Measurements from ENCODE around the gene UGT1A6.

DNA sequence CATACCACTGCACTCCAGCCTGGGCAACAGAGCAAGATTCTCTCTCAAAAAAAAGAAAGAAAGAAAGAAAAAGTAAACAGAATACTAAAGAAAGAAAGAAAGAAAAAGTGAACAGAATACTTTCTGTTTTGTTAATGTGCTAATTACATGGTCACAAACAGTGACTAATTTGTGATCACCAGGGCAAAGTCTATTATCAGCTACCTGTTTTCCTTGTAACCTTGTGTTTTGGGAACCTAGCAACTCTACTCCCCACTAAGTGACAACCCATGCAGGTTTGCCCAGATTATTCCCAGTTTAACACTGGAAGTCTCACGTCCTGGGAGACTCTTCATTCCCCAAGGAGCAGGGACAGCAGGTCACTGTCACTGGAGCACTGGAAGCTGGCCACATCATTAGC is 37.6 kb upstream of the UGT1A6 start:
- TF ChIP-seq, protein P1, sequence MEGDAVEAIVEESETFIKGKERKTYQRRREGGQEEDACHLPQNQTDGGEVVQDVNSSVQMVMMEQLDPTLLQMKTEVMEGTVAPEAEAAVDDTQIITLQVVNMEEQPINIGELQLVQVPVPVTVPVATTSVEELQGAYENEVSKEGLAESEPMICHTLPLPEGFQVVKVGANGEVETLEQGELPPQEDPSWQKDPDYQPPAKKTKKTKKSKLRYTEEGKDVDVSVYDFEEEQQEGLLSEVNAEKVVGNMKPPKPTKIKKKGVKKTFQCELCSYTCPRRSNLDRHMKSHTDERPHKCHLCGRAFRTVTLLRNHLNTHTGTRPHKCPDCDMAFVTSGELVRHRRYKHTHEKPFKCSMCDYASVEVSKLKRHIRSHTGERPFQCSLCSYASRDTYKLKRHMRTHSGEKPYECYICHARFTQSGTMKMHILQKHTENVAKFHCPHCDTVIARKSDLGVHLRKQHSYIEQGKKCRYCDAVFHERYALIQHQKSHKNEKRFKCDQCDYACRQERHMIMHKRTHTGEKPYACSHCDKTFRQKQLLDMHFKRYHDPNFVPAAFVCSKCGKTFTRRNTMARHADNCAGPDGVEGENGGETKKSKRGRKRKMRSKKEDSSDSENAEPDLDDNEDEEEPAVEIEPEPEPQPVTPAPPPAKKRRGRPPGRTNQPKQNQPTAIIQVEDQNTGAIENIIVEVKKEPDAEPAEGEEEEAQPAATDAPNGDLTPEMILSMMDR (IDR thresholded peaks at IDR 0.05), result no peak
- TF ChIP-seq, protein P2, sequence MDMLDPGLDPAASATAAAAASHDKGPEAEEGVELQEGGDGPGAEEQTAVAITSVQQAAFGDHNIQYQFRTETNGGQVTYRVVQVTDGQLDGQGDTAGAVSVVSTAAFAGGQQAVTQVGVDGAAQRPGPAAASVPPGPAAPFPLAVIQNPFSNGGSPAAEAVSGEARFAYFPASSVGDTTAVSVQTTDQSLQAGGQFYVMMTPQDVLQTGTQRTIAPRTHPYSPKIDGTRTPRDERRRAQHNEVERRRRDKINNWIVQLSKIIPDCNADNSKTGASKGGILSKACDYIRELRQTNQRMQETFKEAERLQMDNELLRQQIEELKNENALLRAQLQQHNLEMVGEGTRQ (CRISPR knock-in tag; IDR thresholded peaks at IDR 0.05), result no peak
- no peak for TF ChIP-seq ZNF317 (CRISPR knock-in tag; IDR thresholded peaks at IDR 0.05; ENCODE audit: borderline replicate concordance, low read depth)
- no peak for TF ChIP-seq MXD4 (CRISPR knock-in tag; IDR thresholded peaks at IDR 0.05; ENCODE audit: borderline replicate concordance)
- TF ChIP-seq, protein P3, sequence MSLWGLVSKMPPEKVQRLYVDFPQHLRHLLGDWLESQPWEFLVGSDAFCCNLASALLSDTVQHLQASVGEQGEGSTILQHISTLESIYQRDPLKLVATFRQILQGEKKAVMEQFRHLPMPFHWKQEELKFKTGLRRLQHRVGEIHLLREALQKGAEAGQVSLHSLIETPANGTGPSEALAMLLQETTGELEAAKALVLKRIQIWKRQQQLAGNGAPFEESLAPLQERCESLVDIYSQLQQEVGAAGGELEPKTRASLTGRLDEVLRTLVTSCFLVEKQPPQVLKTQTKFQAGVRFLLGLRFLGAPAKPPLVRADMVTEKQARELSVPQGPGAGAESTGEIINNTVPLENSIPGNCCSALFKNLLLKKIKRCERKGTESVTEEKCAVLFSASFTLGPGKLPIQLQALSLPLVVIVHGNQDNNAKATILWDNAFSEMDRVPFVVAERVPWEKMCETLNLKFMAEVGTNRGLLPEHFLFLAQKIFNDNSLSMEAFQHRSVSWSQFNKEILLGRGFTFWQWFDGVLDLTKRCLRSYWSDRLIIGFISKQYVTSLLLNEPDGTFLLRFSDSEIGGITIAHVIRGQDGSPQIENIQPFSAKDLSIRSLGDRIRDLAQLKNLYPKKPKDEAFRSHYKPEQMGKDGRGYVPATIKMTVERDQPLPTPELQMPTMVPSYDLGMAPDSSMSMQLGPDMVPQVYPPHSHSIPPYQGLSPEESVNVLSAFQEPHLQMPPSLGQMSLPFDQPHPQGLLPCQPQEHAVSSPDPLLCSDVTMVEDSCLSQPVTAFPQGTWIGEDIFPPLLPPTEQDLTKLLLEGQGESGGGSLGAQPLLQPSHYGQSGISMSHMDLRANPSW (CRISPR knock-in tag; conservative IDR thresholded peaks at IDR 0.05; ENCODE audit: low read depth), result no peak
- TF ChIP-seq JUN (CRISPR knock-in tag; IDR thresholded peaks at IDR 0.05), result no peak
- TF ChIP-seq, protein P4, sequence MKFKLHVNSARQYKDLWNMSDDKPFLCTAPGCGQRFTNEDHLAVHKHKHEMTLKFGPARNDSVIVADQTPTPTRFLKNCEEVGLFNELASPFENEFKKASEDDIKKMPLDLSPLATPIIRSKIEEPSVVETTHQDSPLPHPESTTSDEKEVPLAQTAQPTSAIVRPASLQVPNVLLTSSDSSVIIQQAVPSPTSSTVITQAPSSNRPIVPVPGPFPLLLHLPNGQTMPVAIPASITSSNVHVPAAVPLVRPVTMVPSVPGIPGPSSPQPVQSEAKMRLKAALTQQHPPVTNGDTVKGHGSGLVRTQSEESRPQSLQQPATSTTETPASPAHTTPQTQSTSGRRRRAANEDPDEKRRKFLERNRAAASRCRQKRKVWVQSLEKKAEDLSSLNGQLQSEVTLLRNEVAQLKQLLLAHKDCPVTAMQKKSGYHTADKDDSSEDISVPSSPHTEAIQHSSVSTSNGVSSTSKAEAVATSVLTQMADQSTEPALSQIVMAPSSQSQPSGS (CRISPR knock-in tag; IDR thresholded peaks at IDR 0.05; ENCODE audit: borderline replicate concordance, low read depth), result no peak
- TF ChIP-seq CREB1 (CRISPR knock-in tag; IDR thresholded peaks at IDR 0.05), result no peak
